ENCODE results near the gene SPRY1. TPM values are rescaled to one million over a fixed set of nuclear protein-coding genes. Genes with fewer than 3 reads are reported as not detected.

The SPRY1 gene
- total RNA-seq, 2 donors from 2014 or later = 40.0 to 118 TPM

GRCh38 chr4:123405267-123405865 is 8.8 kb downstream of the SPRY1 start:
- intact Hi-C loops (cut with DNase I) = loop anchor here (10.0 kb wide), 1 partner anchor 259 kb away; no protein-coding TSS in a partner anchor
- 72 to 86% methylated on average over 5 of the region's 5 CpGs for WGBS, 2 donors
- Histone ChIP-seq H3K36me3 (replicated peaks in 1 of 2; ENCODE audit: insufficient read depth in 1 of 2, low read depth in 2 of 2) (peaks cover 0 to 5% of the 10 kb centered on the region in 2 donors), H3K4me1 (peaks cover 3% of the 10 kb centered on the region), H3K27ac (no peak overlapping the region), H3K9me3 (no peaks in the 10 kb centered on the region), H3K27me3 (no peaks in the 10 kb centered on the region), H3K4me3 (no peak overlapping the region)
- ATAC-seq = no peak
- TF ChIP-seq POLR2A (IDR thresholded peaks at IDR 0.05) (no peak), CTCF (IDR thresholded peaks at IDR 0.05) (no peak)
- DNase-seq = no peak

- ATAC-seq (no peak), DNase-seq (no peak)
- Histone ChIP-seq H3K4me3 (no peak overlapping the region), H3K27ac (no peak overlapping the region), H3K9me3 (no peaks in the 10 kb centered on the region), H3K27me3 (no peaks in the 10 kb centered on the region), H3K4me1 (no peaks in the 10 kb centered on the region), H3K36me3 (replicated peaks in 1 of 2; ENCODE audit: insufficient read depth in 1 of 2, low read depth in 2 of 2) (peaks cover 0 to 4% of the 10 kb centered on the region in 2 donors)
- 90 to 95% methylated on average over 4 of the region's 4 CpGs for WGBS, 2 donors
- TF ChIP-seq POLR2A (IDR thresholded peaks at IDR 0.05) (no peak), CTCF (IDR thresholded peaks at IDR 0.05) (no peak)
- intact Hi-C loops (cut with DNase I) = loop anchor here (10.0 kb wide), 1 partner anchor 258 kb away; no protein-coding TSS in a partner anchor
These were observed 10.3 kb downstream of the SPRY1 start for GRCh38 chr4:123406872-123407271.

GRCh38 chr4:123408471-123409084 is 12.0 kb downstream of the SPRY1 start:
- Histone ChIP-seq H3K4me1 (peaks cover 1% of the 10 kb centered on the region), H3K27me3 (no peaks in the 10 kb centered on the region), H3K9me3 (no peaks in the 10 kb centered on the region), H3K27ac (no peak overlapping the region), H3K4me3 (no peak overlapping the region), H3K36me3 (replicated peaks in 1 of 2; ENCODE audit: insufficient read depth in 1 of 2, low read depth in 2 of 2) (no peaks in the 10 kb centered on the region)
- ATAC-seq = no peak
- TF ChIP-seq CTCF (IDR thresholded peaks at IDR 0.05) (no peak), POLR2A (IDR thresholded peaks at IDR 0.05) (no peak)
- WGBS, 2 donors = 96% methylated on average over 5 of the region's 5 CpGs
- DNase-seq = no peak
- intact Hi-C loops (cut with DNase I) = loop anchor here (10.0 kb wide), 1 partner anchor 256 kb away; no protein-coding TSS in a partner anchor

- Histone ChIP-seq H3K4me1 (peaks cover 5% of the 10 kb centered on the region), H3K4me3 (no peak overlapping the region), H3K27ac (no peak overlapping the region), H3K9me3 (no peaks in the 10 kb centered on the region), H3K36me3 (replicated peaks in 1 of 2; ENCODE audit: insufficient read depth in 1 of 2, low read depth in 2 of 2) (no peaks in the 10 kb centered on the region), H3K27me3 (no peaks in the 10 kb centered on the region)
- 87% methylated on average over 2 of the region's 2 CpGs for WGBS, 2 donors
- TF ChIP-seq POLR2A (IDR thresholded peaks at IDR 0.05) = no peak
- no peak for TF ChIP-seq CTCF (IDR thresholded peaks at IDR 0.05)
- DNase-seq = no peak
- intact Hi-C loops (cut with DNase I) = loop anchor here (10.0 kb wide), 1 partner anchor 255 kb away; no protein-coding TSS in a partner anchor
- ATAC-seq = no peak
These were observed 12.7 kb downstream of the SPRY1 start for GRCh38 chr4:123409334-123409733.

Measured in body of pancreas (tissue), 4 donors.